Neural cell (in vitro differentiated cells): Measurements from ENCODE around the gene HIPK2. TPM values are rescaled to one million over a fixed set of nuclear protein-coding genes. Genes with fewer than 3 reads are reported as not detected.

Experiments used
- H2AFZ ChIP-seq: fragments of 200-600, 300-800 bp; sonication (generic), shearing (Covaris generic); 2 replicates; pipeline ENCODE4 v1.6.0; 2014; ENCODE audit warnings: low read depth, mild to moderate bottlenecking, antibody characterized with exemption, low read length, moderate library complexity
- H3F3A ChIP-seq: fragments of 200-600 bp; shearing (Covaris generic); 2 replicates; pipeline ENCODE4 v1.6.1; 2016; ENCODE audit warnings: mild to moderate bottlenecking, moderate library complexity, mixed read lengths, antibody characterized with exemption, low read length; ENCODE audit not compliant: insufficient read depth, poor library complexity, severe bottlenecking
- H3K27ac ChIP-seq: fragments of 200-600, 300-800 bp; sonication (generic), shearing (Covaris generic); 2 replicates; pipeline ENCODE4 v1.5.1; 2014; ENCODE audit warnings: mild to moderate bottlenecking, low read length, moderate library complexity
- H3K27me3 ChIP-seq: fragments of 300-800, 200-600 bp; sonication (generic), shearing (Covaris generic); 2 replicates; pipeline ENCODE4 v1.6.0; 2014; ENCODE audit warnings: mild to moderate bottlenecking, low read depth, low read length, moderate library complexity; ENCODE audit not compliant: insufficient read depth
- H3K36me3 ChIP-seq: fragments of 300-800, 200-600 bp; sonication (generic), shearing (Covaris generic); 2 replicates; pipeline ENCODE4 v1.5.1; 2014; ENCODE audit warnings: mild to moderate bottlenecking, antibody characterized with exemption, low read length, moderate library complexity; ENCODE audit not compliant: insufficient read depth
- H3K4me2 ChIP-seq: fragments of 300-800, 200-600 bp; sonication (generic), shearing (Covaris generic); 2 replicates; pipeline ENCODE4 v1.6.0; 2014; ENCODE audit warnings: mild to moderate bottlenecking, low read length
- H3K4me3 ChIP-seq: fragments of 300-800, 200-600 bp; sonication (generic), shearing (Covaris generic); 2 replicates; pipeline ENCODE4 v1.5.1; 2014; ENCODE audit warnings: mild to moderate bottlenecking, low read length, moderate library complexity
- H3K79me2 ChIP-seq: fragments of 200-600 bp; shearing (Covaris generic); replicated peaks from 2 replicates; pipeline ENCODE4 v1.6.0; 2014; ENCODE audit warnings: mild to moderate bottlenecking, low read length, moderate library complexity; ENCODE audit not compliant: insufficient read depth
- H3K9ac ChIP-seq: fragments of 300-800, 200-600 bp; sonication (generic), shearing (Covaris generic); 2 replicates; pipeline ENCODE4 v1.6.1; 2016; ENCODE audit warnings: mild to moderate bottlenecking, low read length, mixed read lengths
- H3K9me2 ChIP-seq: fragments of 200-600 bp; shearing (Covaris generic); 2 replicates; pipeline ENCODE4 v1.6.1; 2016; ENCODE audit warnings: mild to moderate bottlenecking, low read length, mixed read lengths; ENCODE audit not compliant: insufficient read depth
- H3K9me3 ChIP-seq: fragments of 200-600, 300-800 bp; sonication (generic), shearing (Covaris generic); 2 replicates; pipeline ENCODE4 v1.6.1; 2016; ENCODE audit warnings: mild to moderate bottlenecking, mixed run types, low read length, moderate library complexity, mixed read lengths
- H4K20me1 ChIP-seq: fragments of 200-600 bp; shearing (Covaris generic); 2 replicates; pipeline ENCODE4 v1.6.1; 2016; ENCODE audit warnings: mild to moderate bottlenecking, mixed run types; ENCODE audit not compliant: insufficient read depth
- EP300 ChIP-seq: fragments of 450-650 bp; conservative IDR thresholded peaks from 2 replicates; pipeline ENCODE4 v1.6.1; 2014; ENCODE audit warnings: antibody characterized with exemption, mild to moderate bottlenecking, moderate library complexity; ENCODE audit not compliant: poor library complexity, severe bottlenecking
- EZH2 ChIP-seq: fragments of 200-600, 300-800 bp; shearing (Covaris generic), sonication (generic); IDR thresholded peaks from 2 replicates; pipeline ENCODE4 v1.6.1; 2014; ENCODE audit warnings: antibody characterized with exemption, low read length, borderline replicate concordance, mild to moderate bottlenecking; ENCODE audit not compliant: insufficient read depth, poor library complexity, severe bottlenecking
- MXI1 ChIP-seq: fragments of 450-650 bp; conservative IDR thresholded peaks from 2 replicates; pipeline ENCODE4 v1.6.1; 2014; ENCODE audit warnings: antibody characterized with exemption, mild to moderate bottlenecking; ENCODE audit not compliant: poor library complexity, severe bottlenecking
- POLR2AphosphoS5 ChIP-seq: IDR thresholded peaks from 2 replicates; pipeline ENCODE4 v1.6.1; 2012
- RAD21 ChIP-seq: fragments of 450-650 bp; conservative IDR thresholded peaks from 2 replicates; pipeline ENCODE4 v1.6.1; 2014; ENCODE audit warnings: antibody characterized with exemption, mild to moderate bottlenecking, moderate library complexity
- SMC3 ChIP-seq: fragments of 450-650 bp; conservative IDR thresholded peaks from 2 replicates; pipeline ENCODE4 v1.6.1; 2014; ENCODE audit warnings: antibody characterized with exemption, mild to moderate bottlenecking, moderate library complexity; ENCODE audit not compliant: poor library complexity
- TAF1 ChIP-seq: IDR thresholded peaks from 2 replicates; pipeline ENCODE4 v1.6.1; 2012; ENCODE audit warnings: low read depth
- polyA plus RNA-seq: library from polyadenylated mRNA; depleted of rRNA; stranded (reverse); fragments of >200 nt; gene quantifications from 2 replicates; pipeline ENCODE4 v1.2.3, GENCODE V29; 2014
- TF ChIP-seq, protein P1 (sequence below): IDR thresholded peaks from 2 replicates; pipeline ENCODE4 v1.6.1; 2012; ENCODE audit warnings: borderline replicate concordance
- TF ChIP-seq, protein P2 (sequence below): fragments of 450-650 bp; IDR thresholded peaks from 2 replicates; pipeline ENCODE4 v1.5.1; 2014; ENCODE audit warnings: antibody characterized with exemption, mild to moderate bottlenecking, moderate library complexity; ENCODE audit not compliant: poor library complexity, severe bottlenecking

HIPK2 gene
- polyA plus RNA-seq, 1 donor from 2014 or later = 8.5 TPM

DNA sequence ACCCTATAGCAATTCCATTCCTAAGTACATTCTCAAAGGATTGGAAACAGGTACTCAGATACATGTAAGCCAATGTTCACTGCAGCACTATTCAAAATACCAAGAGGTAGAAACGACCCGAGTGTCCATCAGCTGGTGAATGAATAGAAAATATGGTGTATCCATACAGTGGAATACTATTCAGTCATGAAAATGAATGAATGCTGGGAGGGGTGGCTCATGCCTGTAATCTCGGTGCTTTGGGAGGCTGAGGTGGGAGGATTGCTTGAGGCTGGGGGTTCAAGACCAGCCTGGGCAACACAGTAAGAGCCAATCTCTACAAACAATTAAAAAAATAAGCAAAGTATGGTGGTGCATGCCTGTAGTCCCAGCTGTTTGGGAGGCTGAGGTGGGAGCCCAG lies 191.5 kb downstream of the HIPK2 start:
- H3K27me3 ChIP-seq = no peaks in the 10 kb centered on the region
- H3K4me2 ChIP-seq = no peak overlapping the region
- H3K9me3 ChIP-seq = no peaks in the 10 kb centered on the region
- H4K20me1 ChIP-seq = no peaks in the 10 kb centered on the region
- no peak overlapping the region for H3K4me3 ChIP-seq
- H3K9ac ChIP-seq = no peak overlapping the region
- H3F3A ChIP-seq = no peaks in the 10 kb centered on the region
- TF ChIP-seq EP300 = no peak
- no peak for TF ChIP-seq EZH2
- TF ChIP-seq RAD21 = no peak
- TF ChIP-seq, protein P1, sequence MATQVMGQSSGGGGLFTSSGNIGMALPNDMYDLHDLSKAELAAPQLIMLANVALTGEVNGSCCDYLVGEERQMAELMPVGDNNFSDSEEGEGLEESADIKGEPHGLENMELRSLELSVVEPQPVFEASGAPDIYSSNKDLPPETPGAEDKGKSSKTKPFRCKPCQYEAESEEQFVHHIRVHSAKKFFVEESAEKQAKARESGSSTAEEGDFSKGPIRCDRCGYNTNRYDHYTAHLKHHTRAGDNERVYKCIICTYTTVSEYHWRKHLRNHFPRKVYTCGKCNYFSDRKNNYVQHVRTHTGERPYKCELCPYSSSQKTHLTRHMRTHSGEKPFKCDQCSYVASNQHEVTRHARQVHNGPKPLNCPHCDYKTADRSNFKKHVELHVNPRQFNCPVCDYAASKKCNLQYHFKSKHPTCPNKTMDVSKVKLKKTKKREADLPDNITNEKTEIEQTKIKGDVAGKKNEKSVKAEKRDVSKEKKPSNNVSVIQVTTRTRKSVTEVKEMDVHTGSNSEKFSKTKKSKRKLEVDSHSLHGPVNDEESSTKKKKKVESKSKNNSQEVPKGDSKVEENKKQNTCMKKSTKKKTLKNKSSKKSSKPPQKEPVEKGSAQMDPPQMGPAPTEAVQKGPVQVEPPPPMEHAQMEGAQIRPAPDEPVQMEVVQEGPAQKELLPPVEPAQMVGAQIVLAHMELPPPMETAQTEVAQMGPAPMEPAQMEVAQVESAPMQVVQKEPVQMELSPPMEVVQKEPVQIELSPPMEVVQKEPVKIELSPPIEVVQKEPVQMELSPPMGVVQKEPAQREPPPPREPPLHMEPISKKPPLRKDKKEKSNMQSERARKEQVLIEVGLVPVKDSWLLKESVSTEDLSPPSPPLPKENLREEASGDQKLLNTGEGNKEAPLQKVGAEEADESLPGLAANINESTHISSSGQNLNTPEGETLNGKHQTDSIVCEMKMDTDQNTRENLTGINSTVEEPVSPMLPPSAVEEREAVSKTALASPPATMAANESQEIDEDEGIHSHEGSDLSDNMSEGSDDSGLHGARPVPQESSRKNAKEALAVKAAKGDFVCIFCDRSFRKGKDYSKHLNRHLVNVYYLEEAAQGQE = no peak
- no peak overlapping the region for H3K27ac ChIP-seq
- H3K79me2 ChIP-seq = no peaks in the 10 kb centered on the region
- H2AFZ ChIP-seq = no peak overlapping the region
- H3K9me2 ChIP-seq = no peaks in the 10 kb centered on the region
- H3K36me3 ChIP-seq = peaks cover 4% of the 10 kb centered on the region

DNA sequence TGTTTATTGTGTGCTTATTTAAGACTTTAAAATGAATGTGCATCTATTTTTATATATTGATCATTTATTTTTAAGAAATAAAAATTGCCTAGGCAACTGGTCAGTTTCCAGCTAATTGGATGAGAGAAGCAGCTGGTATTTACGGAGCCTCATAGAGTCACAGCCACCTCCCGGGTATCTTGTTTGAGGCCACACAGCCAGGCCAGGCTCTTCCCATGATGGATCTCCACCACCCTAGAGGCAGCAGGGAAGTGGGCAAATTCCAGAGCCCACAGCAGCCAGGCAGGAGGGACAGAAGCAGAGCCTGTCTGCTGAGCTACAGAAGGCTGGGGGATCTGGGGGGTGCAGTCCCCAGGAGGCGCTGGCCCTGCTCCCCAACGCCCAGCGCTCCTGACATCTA lies 192.8 kb downstream of the HIPK2 start:
- no peaks in the 10 kb centered on the region for H3K9me2 ChIP-seq
- H3K79me2 ChIP-seq = no peaks in the 10 kb centered on the region
- peaks cover 4% of the 10 kb centered on the region for H3K36me3 ChIP-seq
- no peak overlapping the region for H3K27ac ChIP-seq
- H3K9me3 ChIP-seq = no peaks in the 10 kb centered on the region
- H3K9ac ChIP-seq = no peak overlapping the region
- no peak overlapping the region for H2AFZ ChIP-seq
- no peak overlapping the region for H3K4me3 ChIP-seq
- H3K27me3 ChIP-seq = no peaks in the 10 kb centered on the region
- TF ChIP-seq SMC3 = no peak
- no peak for TF ChIP-seq RAD21
- TF ChIP-seq MXI1 = no peak
- TF ChIP-seq, protein P1 = no peak
- no peak for TF ChIP-seq TAF1
- TF ChIP-seq EP300 = no peak
- no peak for TF ChIP-seq EZH2
- TF ChIP-seq, protein P2, sequence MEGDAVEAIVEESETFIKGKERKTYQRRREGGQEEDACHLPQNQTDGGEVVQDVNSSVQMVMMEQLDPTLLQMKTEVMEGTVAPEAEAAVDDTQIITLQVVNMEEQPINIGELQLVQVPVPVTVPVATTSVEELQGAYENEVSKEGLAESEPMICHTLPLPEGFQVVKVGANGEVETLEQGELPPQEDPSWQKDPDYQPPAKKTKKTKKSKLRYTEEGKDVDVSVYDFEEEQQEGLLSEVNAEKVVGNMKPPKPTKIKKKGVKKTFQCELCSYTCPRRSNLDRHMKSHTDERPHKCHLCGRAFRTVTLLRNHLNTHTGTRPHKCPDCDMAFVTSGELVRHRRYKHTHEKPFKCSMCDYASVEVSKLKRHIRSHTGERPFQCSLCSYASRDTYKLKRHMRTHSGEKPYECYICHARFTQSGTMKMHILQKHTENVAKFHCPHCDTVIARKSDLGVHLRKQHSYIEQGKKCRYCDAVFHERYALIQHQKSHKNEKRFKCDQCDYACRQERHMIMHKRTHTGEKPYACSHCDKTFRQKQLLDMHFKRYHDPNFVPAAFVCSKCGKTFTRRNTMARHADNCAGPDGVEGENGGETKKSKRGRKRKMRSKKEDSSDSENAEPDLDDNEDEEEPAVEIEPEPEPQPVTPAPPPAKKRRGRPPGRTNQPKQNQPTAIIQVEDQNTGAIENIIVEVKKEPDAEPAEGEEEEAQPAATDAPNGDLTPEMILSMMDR = no peak
- TF ChIP-seq POLR2AphosphoS5 = no peak
- H4K20me1 ChIP-seq = no peaks in the 10 kb centered on the region
- H3K4me2 ChIP-seq = no peak overlapping the region
- no peaks in the 10 kb centered on the region for H3F3A ChIP-seq
